ENCODE measurements around the gene B4GALNT1. TPM values are rescaled to one million over a fixed set of nuclear protein-coding genes. Genes with fewer than 3 reads are reported as not detected.

Gene B4GALNT1
- polyA plus RNA-seq, 3 donors: not detected

- Histone ChIP-seq H3K4me2 (replicated peaks; ENCODE audit: extremely low read depth, low read length, poor library complexity, severe bottlenecking) (peak within 1 kb of the TSS; percentile 82), H3K79me2 (ENCODE audit: insufficient read depth, low read length) (no peaks in the 10 kb centered on the region), H3K4me1 (ENCODE audit: control insufficient read depth in 1 of 2, insufficient read depth in 2 of 2, low read length in 2 of 2) (peaks cover 13 to 17% of the 10 kb centered on the region in 2 donors), H4K20me1 (ENCODE audit: insufficient read depth, low read length) (no peaks in the 10 kb centered on the region), H2AFZ (ENCODE audit: insufficient read depth, low read depth, low read length, poor library complexity, severe bottlenecking) (peak within 1 kb of the TSS; percentile 72), H3K4me3 (replicated peaks in 1 of 3; ENCODE audit: low read depth in 2 of 3, low read length in 3 of 3) (peak within 1 kb of the TSS; percentile 3 to 71 (median 26)), H3K36me3 (replicated peaks in 1 of 2; ENCODE audit: control insufficient read depth in 1 of 2, insufficient read depth in 2 of 2, low read length in 2 of 2) (no peaks in the 10 kb centered on the region), H3K9me3 (replicated peaks in 1 of 2; ENCODE audit: control insufficient read depth in 1 of 2, insufficient read depth in 1 of 2, low read length in 2 of 2) (peaks cover 0 to 5% of the 10 kb centered on the region in 2 donors), H3K27ac (ENCODE audit: low read depth in 1 of 2, low read length in 2 of 2) (no peak within 1 kb of the TSS), H3K27me3 (ENCODE audit: control insufficient read depth in 2 of 2, insufficient read depth in 2 of 2, low read length in 2 of 2) (peaks cover 35 to 80% of the 10 kb centered on the region in 2 donors), H3K9ac (ENCODE audit: insufficient read depth, low read length, poor library complexity, severe bottlenecking) (peak within 1 kb of the TSS; percentile 27)
- TF ChIP-seq, protein P1, sequence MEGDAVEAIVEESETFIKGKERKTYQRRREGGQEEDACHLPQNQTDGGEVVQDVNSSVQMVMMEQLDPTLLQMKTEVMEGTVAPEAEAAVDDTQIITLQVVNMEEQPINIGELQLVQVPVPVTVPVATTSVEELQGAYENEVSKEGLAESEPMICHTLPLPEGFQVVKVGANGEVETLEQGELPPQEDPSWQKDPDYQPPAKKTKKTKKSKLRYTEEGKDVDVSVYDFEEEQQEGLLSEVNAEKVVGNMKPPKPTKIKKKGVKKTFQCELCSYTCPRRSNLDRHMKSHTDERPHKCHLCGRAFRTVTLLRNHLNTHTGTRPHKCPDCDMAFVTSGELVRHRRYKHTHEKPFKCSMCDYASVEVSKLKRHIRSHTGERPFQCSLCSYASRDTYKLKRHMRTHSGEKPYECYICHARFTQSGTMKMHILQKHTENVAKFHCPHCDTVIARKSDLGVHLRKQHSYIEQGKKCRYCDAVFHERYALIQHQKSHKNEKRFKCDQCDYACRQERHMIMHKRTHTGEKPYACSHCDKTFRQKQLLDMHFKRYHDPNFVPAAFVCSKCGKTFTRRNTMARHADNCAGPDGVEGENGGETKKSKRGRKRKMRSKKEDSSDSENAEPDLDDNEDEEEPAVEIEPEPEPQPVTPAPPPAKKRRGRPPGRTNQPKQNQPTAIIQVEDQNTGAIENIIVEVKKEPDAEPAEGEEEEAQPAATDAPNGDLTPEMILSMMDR (IDR thresholded peaks at IDR 0.05): no peak
- H3K27me3 Mint-ChIP-seq (ENCODE audit: low read depth in 3 of 3): peaks cover 69 to 75% (median 74%) of the 10 kb centered on the region in 3 donors
- H3K4me3 Mint-ChIP-seq: peak within 1 kb of the TSS; percentile 61 to 85
- no peak for DNase-seq
- peaks cover 16% of the 10 kb centered on the region for H3K4me1 Mint-ChIP-seq
- intact Hi-C loops (cut with micrococcal nuclease): no loop called here
- no peak within 1 kb of the TSS for H3K27ac Mint-ChIP-seq
- peaks cover 0 to 1% of the 10 kb centered on the region in 2 donors for H3K36me3 Mint-ChIP-seq
- under 1% methylated on average over 40 of the region's 55 CpGs for WGBS (ENCODE audit: insufficient coverage)
- peaks cover 0 to 18% (median 2%) of the 10 kb centered on the region in 7 donors for H3K9me3 Mint-ChIP-seq
Measured at GRCh38 chr12:57611108-57611826, 21.7 kb downstream of the B4GALNT1 start, which contains the start of gene ARHGEF25. Gene ARHGEF25 (plus strand): TSS chr12:57611435. CDS start chr12:57611895, 460 bp downstream.

- peak overlapping the region; percentile 52 to 85 for H3K4me3 Mint-ChIP-seq
- peaks cover 70 to 77% (median 77%) of the 10 kb centered on the region in 3 donors for H3K27me3 Mint-ChIP-seq (ENCODE audit: low read depth in 3 of 3)
- Histone ChIP-seq H4K20me1 (ENCODE audit: insufficient read depth, low read length) (no peaks in the 10 kb centered on the region), H3K4me1 (ENCODE audit: control insufficient read depth in 1 of 2, insufficient read depth in 2 of 2, low read length in 2 of 2) (peaks cover 13 to 17% of the 10 kb centered on the region in 2 donors), H3K79me2 (ENCODE audit: insufficient read depth, low read length) (no peaks in the 10 kb centered on the region), H3K27ac (ENCODE audit: low read depth in 1 of 2, low read length in 2 of 2) (no peak overlapping the region), H3K36me3 (replicated peaks in 1 of 2; ENCODE audit: control insufficient read depth in 1 of 2, insufficient read depth in 2 of 2, low read length in 2 of 2) (no peaks in the 10 kb centered on the region), H3K9me3 (replicated peaks in 1 of 2; ENCODE audit: control insufficient read depth in 1 of 2, insufficient read depth in 1 of 2, low read length in 2 of 2) (peaks cover 0 to 5% of the 10 kb centered on the region in 2 donors), H3K4me2 (replicated peaks; ENCODE audit: extremely low read depth, low read length, poor library complexity, severe bottlenecking) (peak overlapping the region; percentile 82), H3K27me3 (ENCODE audit: control insufficient read depth in 2 of 2, insufficient read depth in 2 of 2, low read length in 2 of 2) (peaks cover 38 to 82% of the 10 kb centered on the region in 2 donors), H3K4me3 (replicated peaks in 1 of 3; ENCODE audit: low read depth in 2 of 3, low read length in 3 of 3) (peak overlapping the region in 1 of 3 experiments; percentile 71), H2AFZ (ENCODE audit: insufficient read depth, low read depth, low read length, poor library complexity, severe bottlenecking) (peak overlapping the region; percentile 72), H3K9ac (ENCODE audit: insufficient read depth, low read length, poor library complexity, severe bottlenecking) (peak overlapping the region; percentile 27)
- H3K9me3 Mint-ChIP-seq: peaks cover 0 to 18% (median 3%) of the 10 kb centered on the region in 7 donors
- H3K4me1 Mint-ChIP-seq: peaks cover 19% of the 10 kb centered on the region
- WGBS (ENCODE audit: insufficient coverage): 0% methylated on average over 15 of the region's 29 CpGs
- TF ChIP-seq, protein P1 (IDR thresholded peaks at IDR 0.05): no peak
- intact Hi-C loops (cut with micrococcal nuclease): no loop called here
- peaks cover 0 to 1% of the 10 kb centered on the region in 2 donors for H3K36me3 Mint-ChIP-seq
- DNase-seq: no peak
- H3K27ac Mint-ChIP-seq: no peak overlapping the region
Measured at GRCh38 chr12:57610554-57611107, 22.4 kb downstream of the B4GALNT1 start.
